Fibroblast of pulmonary artery (primary cell): ENCODE results near the gene LAT.
"Not testable (repeated sequence)": the region's sequence is repeated elsewhere in the genome, so short reads cannot be mapped to it uniquely, and the experiment has no call there.

Experiments used
- DNase-seq: peaks from one replicate; pipeline ENCODE4 v3.0.0-alpha.2; 2010; ENCODE audit warnings: low read depth
- H3K4me3 ChIP-seq: replicated peaks from 2 replicates; pipeline ENCODE4 v1.5.1; 2011; ENCODE audit warnings: low read depth, mild to moderate bottlenecking, control low read depth, low read length, moderate library complexity
- CTCF ChIP-seq: IDR thresholded peaks from 2 replicates; pipeline ENCODE4 v1.5.1; 2011; ENCODE audit warnings: mild to moderate bottlenecking, control low read depth, low read length, inconsistent platforms; ENCODE audit errors: missing control alignments

The LAT gene

GRCh38 chr16:28977703-28978662, 6.9 kb upstream of the LAT start:
- TF ChIP-seq CTCF, result peak; percentile 39

GRCh38 chr16:28980330-28980729, 4.5 kb upstream of the LAT start:
- not testable (repeated sequence) for H3K4me3 ChIP-seq, DNase-seq

More at GRCh38 chr16:28977703-28978662, 6.9 kb upstream of the LAT start:
- DNase-seq, result no peak
- no peak overlapping the region for H3K4me3 ChIP-seq

GRCh38 chr16:28980929-28981328, 3.9 kb upstream of the LAT start:
- no peak for TF ChIP-seq CTCF
- no peak for DNase-seq
- H3K4me3 ChIP-seq, result no peak overlapping the region

- DNase-seq, result peak; percentile 14
- peak; percentile 64 for TF ChIP-seq CTCF
- no peak overlapping the region for H3K4me3 ChIP-seq
Measured at GRCh38 chr16:28981517-28981916, 3.3 kb upstream of the LAT start.

- no peak for TF ChIP-seq CTCF
- no peak for DNase-seq
Measured at GRCh38 chr16:28982418-28982817, 2.4 kb upstream of the LAT start.

GRCh38 chr16:28982949-28983348, 1.9 kb upstream of the LAT start:
- no peak for DNase-seq
- no peak overlapping the region for H3K4me3 ChIP-seq
- no peak for TF ChIP-seq CTCF

More at GRCh38 chr16:28982418-28982817, 2.4 kb upstream of the LAT start:
- no peak overlapping the region for H3K4me3 ChIP-seq

GRCh38 chr16:28983644-28984043, 1.2 kb upstream of the LAT start:
- no peak overlapping the region for H3K4me3 ChIP-seq
- TF ChIP-seq CTCF, result no peak
- no peak for DNase-seq
